Coronary artery (tissue), 2 donors: ENCODE measurements around the gene GRK6.

Experiments
- DNase-seq: peaks from one replicate; pipeline ENCODE4 v3.0.0-alpha.2; 2017; ENCODE audit warnings: low spot score
- H3K27ac ChIP-seq, 2 donors: fragments of 200-600 bp; sonication (generic); one replicate each; pipeline ENCODE4 v1.5.1; 2016 to 2019
- H3K4me3 ChIP-seq: fragments of 200-600 bp; sonication (generic); 2 replicates; pipeline ENCODE4 v1.5.1; 2016; ENCODE audit warnings: mild to moderate bottlenecking, moderate library complexity
- CTCF ChIP-seq: fragments of 200-600 bp; sonication (generic); IDR thresholded peaks from one replicate; pipeline ENCODE4 v1.5.1; 2019; ENCODE audit warnings: antibody characterized with exemption

Gene GRK6

GRCh38 chr5:177432143-177432838 lies 5.8 kb downstream of the GRK6 start:
- DNase-seq, result no peak
- no peak overlapping the region for H3K27ac ChIP-seq
- TF ChIP-seq CTCF, result no peak
- H3K4me3 ChIP-seq, result no peak overlapping the region

- no peak for TF ChIP-seq CTCF
- Histone ChIP-seq H3K4me3 (no peak overlapping the region), H3K27ac (no peak overlapping the region)
- no peak for DNase-seq
These were observed 6.6 kb downstream of the GRK6 start for GRCh38 chr5:177432839-177433657.

GRCh38 chr5:177433658-177434217 lies 7.3 kb downstream of the GRK6 start:
- DNase-seq, result no peak
- no peak overlapping the region for H3K4me3 ChIP-seq
- TF ChIP-seq CTCF, result no peak
- H3K27ac ChIP-seq, result no peak overlapping the region

- Histone ChIP-seq H3K4me3 (no peak overlapping the region), H3K27ac (no peak overlapping the region)
- no peak for TF ChIP-seq CTCF
- no peak for DNase-seq
These were observed 8.0 kb downstream of the GRK6 start for GRCh38 chr5:177434437-177434836.

GRCh38 chr5:177434942-177435738 lies 8.7 kb downstream of the GRK6 start:
- TF ChIP-seq CTCF, result no peak
- Histone ChIP-seq H3K27ac (no peak overlapping the region), H3K4me3 (no peak overlapping the region)
- no peak for DNase-seq

GRCh38 chr5:177435847-177436536 lies 9.5 kb downstream of the GRK6 start:
- Histone ChIP-seq H3K4me3 (no peak overlapping the region), H3K27ac (no peak overlapping the region)
- DNase-seq, result no peak
- TF ChIP-seq CTCF, result no peak
